ENCODE data around the gene FBXW7. TPM values are rescaled to one million over a fixed set of nuclear protein-coding genes. Genes with fewer than 3 reads are reported as not detected.

Gene FBXW7
- total RNA-seq, 1 donor = 79.5 TPM

GRCh38 chr4:152528060-152528459, 7.8 kb downstream of the FBXW7 start:
- H3K4me3 ChIP-seq (ENCODE audit: low read depth, low read length) = no peak overlapping the region
- no peak for DNase-seq (ENCODE audit: low read depth)
- no peak for TF ChIP-seq CTCF (IDR thresholded peaks at IDR 0.05; ENCODE audit: insufficient read depth, low read depth, low read length)

GRCh38 chr4:152525878-152526277, 10.0 kb downstream of the FBXW7 start:
- DNase-seq (ENCODE audit: low read depth) = no peak
- TF ChIP-seq CTCF (IDR thresholded peaks at IDR 0.05; ENCODE audit: insufficient read depth, low read depth, low read length) = no peak
- no peak overlapping the region for H3K4me3 ChIP-seq (ENCODE audit: low read depth, low read length)

- no peak overlapping the region for H3K4me3 ChIP-seq (ENCODE audit: low read depth, low read length)
- DNase-seq (ENCODE audit: low read depth) = no peak
- no peak for TF ChIP-seq CTCF (IDR thresholded peaks at IDR 0.05; ENCODE audit: insufficient read depth, low read depth, low read length)
Measured at GRCh38 chr4:152524427-152524826, 11.5 kb downstream of the FBXW7 start.

- no peak overlapping the region for H3K4me3 ChIP-seq (ENCODE audit: low read depth, low read length)
- no peak for DNase-seq (ENCODE audit: low read depth)
- no peak for TF ChIP-seq CTCF (IDR thresholded peaks at IDR 0.05; ENCODE audit: insufficient read depth, low read depth, low read length)
Measured at GRCh38 chr4:152523731-152524130, 12.2 kb downstream of the FBXW7 start.

GRCh38 chr4:152522754-152523153, 13.1 kb downstream of the FBXW7 start:
- no peak overlapping the region for H3K4me3 ChIP-seq (ENCODE audit: low read depth, low read length)
- no peak for DNase-seq (ENCODE audit: low read depth)
- no peak for TF ChIP-seq CTCF (IDR thresholded peaks at IDR 0.05; ENCODE audit: insufficient read depth, low read depth, low read length)

- H3K4me3 ChIP-seq (ENCODE audit: low read depth, low read length) = no peak overlapping the region
- no peak for TF ChIP-seq CTCF (IDR thresholded peaks at IDR 0.05; ENCODE audit: insufficient read depth, low read depth, low read length)
- DNase-seq (ENCODE audit: low read depth) = no peak
Measured at GRCh38 chr4:152522245-152522644, 13.6 kb downstream of the FBXW7 start.

GRCh38 chr4:152516156-152516555, 19.7 kb downstream of the FBXW7 start:
- no peak overlapping the region for H3K4me3 ChIP-seq (ENCODE audit: low read depth, low read length)
- no peak for DNase-seq (ENCODE audit: low read depth)
- TF ChIP-seq CTCF (IDR thresholded peaks at IDR 0.05; ENCODE audit: insufficient read depth, low read depth, low read length) = no peak

Data from fibroblast of villous mesenchyme (primary cell).